GM23338 (cell line): Measurements from ENCODE around the gene FUBP1.

Experiments
- CREB1 ChIP-seq: fragments of 250-450 bp; sonication (Bioruptor Pico); IDR thresholded peaks from 2 replicates; pipeline ENCODE4 v1.5.0; 2020; ENCODE audit warnings: low read depth, mild to moderate bottlenecking, moderate library complexity
- CTCF ChIP-seq, 2 experiments: fragments of 200-600 bp in 1 of 2; sonication (generic) in 1 of 2; conservative IDR thresholded peaks; 2 replicates each; pipeline versions ENCODE4 v1.5.1 to v1.6.1; 2016 to 2017; ENCODE audit warnings: antibody characterized with exemption in 2 of 2, low read depth in 2 of 2, mild to moderate bottlenecking in 2 of 2, moderate library complexity in 1 of 2
- ETS1 ChIP-seq: IDR thresholded peaks from 2 replicates; pipeline ENCODE4 v1.6.1; 2016; ENCODE audit warnings: antibody characterized with exemption
- EZH2 ChIP-seq: fragments of 200-600 bp; sonication (generic); IDR thresholded peaks from one replicate; pipeline ENCODE4 v1.8.0; 2017; ENCODE audit warnings: antibody characterized with exemption, mild to moderate bottlenecking, low read depth; ENCODE audit not compliant: unreplicated experiment
- EZH2phosphoT487 ChIP-seq: fragments of 200-600 bp; sonication (generic); IDR thresholded peaks from one replicate; pipeline ENCODE4 v1.8.1; 2018; ENCODE audit warnings: antibody characterized with exemption; ENCODE audit not compliant: unreplicated experiment
- JUNB ChIP-seq: IDR thresholded peaks from one replicate; pipeline ENCODE4 v1.6.1; 2016; ENCODE audit warnings: antibody characterized with exemption; ENCODE audit not compliant: unreplicated experiment
- NANOG ChIP-seq: IDR thresholded peaks from 2 replicates; pipeline ENCODE4 v1.6.1; 2016; ENCODE audit warnings: antibody characterized with exemption, borderline replicate concordance
- POLR2AphosphoS5 ChIP-seq: IDR thresholded peaks from 2 replicates; pipeline ENCODE4 v1.6.1; 2016; ENCODE audit warnings: antibody characterized with exemption, low read depth
- REST ChIP-seq: IDR thresholded peaks from one replicate; pipeline ENCODE4 v1.6.1; 2018; ENCODE audit warnings: antibody characterized with exemption; ENCODE audit not compliant: unreplicated experiment
- STAT1 ChIP-seq: IDR thresholded peaks from one replicate; pipeline ENCODE4 v1.6.1; 2016; ENCODE audit warnings: antibody characterized with exemption; ENCODE audit not compliant: unreplicated experiment
- ZNF114 ChIP-seq: fragments of 250-450 bp; sonication (Bioruptor Pico); IDR thresholded peaks from 2 replicates; pipeline ENCODE4 v1.5.0; 2020; ENCODE audit warnings: mild to moderate bottlenecking, moderate library complexity
- ZNF331 ChIP-seq: fragments of 250-450 bp; sonication (Bioruptor Pico); IDR thresholded peaks from 2 replicates; pipeline ENCODE4 v1.5.0; 2020; ENCODE audit warnings: low read depth, mild to moderate bottlenecking, moderate library complexity

GRCh38 chr1:77983997-77984355, 5.1 kb upstream of the FUBP1 start:
- TF ChIP-seq CTCF (conservative IDR thresholded peaks at IDR 0.05; ENCODE audit: low read depth in 2 of 2): no peak
- no peak for TF ChIP-seq REST
- TF ChIP-seq EZH2: no peak
- TF ChIP-seq POLR2AphosphoS5: no peak
- no peak for TF ChIP-seq ZNF331 (CRISPR knock-in tag)
- no peak for TF ChIP-seq JUNB
- TF ChIP-seq NANOG: no peak
- no peak for TF ChIP-seq ETS1
- TF ChIP-seq STAT1: no peak
- TF ChIP-seq EZH2phosphoT487: no peak
- no peak for TF ChIP-seq ZNF114 (CRISPR knock-in tag)
- TF ChIP-seq CREB1 (CRISPR knock-in tag): no peak
